H1 (cell line): ENCODE measurements around the gene NXN. TPM values are rescaled to one million over a fixed set of nuclear protein-coding genes. Genes with fewer than 3 reads are reported as not detected.

Experiments
- CTCF ChIA-PET: fragments of 300-600 bp; sonication (Branson Sonifier 250); formaldehyde crosslinking; loops from one replicate; lab custom pipeline; 2021; ENCODE audit not compliant: partially characterized antibody; lab: Charles Lee
- POLR2A ChIA-PET: fragments of 300-600 bp; sonication (Branson Sonifier 250); formaldehyde crosslinking; loops from one replicate; lab custom pipeline; 2021; ENCODE audit warnings: inconsistent platforms; ENCODE audit not compliant: partially characterized antibody; lab: Charles Lee
- DNase-seq, 2 experiments: peaks; one replicate each; pipeline versions ENCODE4 v3.0.0 to v3.0.0-alpha.2; 2010 to 2022; ENCODE audit warnings: low spot score in 2 of 2, low read depth in 1 of 2, mixed read lengths in 1 of 2
- FAIRE-seq: peaks from 2 replicates; lab custom pipeline; 2011; peaks lifted over from hg19 to GRCh38; lab: Jason Lieb, UNC
- H2AFZ ChIP-seq: 2 replicates; pipeline ENCODE4 v1.8.1; 2012; ENCODE audit warnings: low read length, inconsistent platforms
- H2AK5ac ChIP-seq: 2 replicates; pipeline ENCODE4 v1.6.1; 2013; ENCODE audit warnings: low read depth, low read length
- H2BK120ac ChIP-seq: replicated peaks from 2 replicates; pipeline ENCODE3; 2013; ENCODE audit warnings: low read depth, low read length, inconsistent platforms
- H2BK12ac ChIP-seq: 2 replicates; pipeline ENCODE4 v1.6.1; 2013; ENCODE audit warnings: low read depth, low read length
- H2BK15ac ChIP-seq: 2 replicates; pipeline ENCODE4 v1.6.1; 2013; ENCODE audit warnings: low read length
- H2BK20ac ChIP-seq: 2 replicates; pipeline ENCODE4 v1.6.1; 2013; ENCODE audit warnings: low read length
- H2BK5ac ChIP-seq: 2 replicates; pipeline ENCODE4 v1.6.1; 2013; ENCODE audit warnings: low read depth, low read length
- H3K14ac ChIP-seq: 2 replicates; pipeline ENCODE4 v1.6.1; 2013; ENCODE audit warnings: inconsistent platforms; ENCODE audit not compliant: insufficient read length
- H3K18ac ChIP-seq: 2 replicates; pipeline ENCODE4 v1.6.1; 2013; ENCODE audit warnings: low read length; ENCODE audit errors: extremely low read depth
- H3K23ac ChIP-seq: 2 replicates; pipeline ENCODE4 v1.6.1; 2013; ENCODE audit warnings: inconsistent platforms; ENCODE audit not compliant: insufficient read length
- H3K23me2 ChIP-seq: 2 replicates; pipeline ENCODE4 v1.6.1; 2013; ENCODE audit warnings: low read depth, low read length
- H3K27ac ChIP-seq: 2 replicates; pipeline ENCODE4 v1.6.1; 2011; ENCODE audit warnings: low read depth, low read length, inconsistent platforms
- H3K27me3 ChIP-seq, 4 experiments: replicated peaks in 1 of 4; 1 replicate in 1 of 4; 2 replicates in 3 of 4; pipeline versions ENCODE4 v1.6.1 to v1.8.1; 2011 to 2013; ENCODE audit warnings: low read length in 3 of 4, mild to moderate bottlenecking in 3 of 4, inconsistent platforms in 2 of 4, mixed read lengths in 2 of 4, moderate library complexity in 1 of 4; ENCODE audit not compliant: control insufficient read depth in 3 of 4, insufficient read depth in 3 of 4; ENCODE audit errors: extremely low read depth in 1 of 4
- H3K36me3 ChIP-seq, 4 experiments: 2 replicates each; pipeline versions ENCODE4 v1.6.1 to v1.8.1; 2011 to 2013; ENCODE audit warnings: mild to moderate bottlenecking in 4 of 4, low read length in 3 of 4, moderate library complexity in 2 of 4, control low read depth in 1 of 4, inconsistent platforms in 1 of 4; ENCODE audit not compliant: insufficient read depth in 4 of 4, control insufficient read depth in 2 of 4
- H3K4ac ChIP-seq: replicated peaks from 2 replicates; pipeline ENCODE3; 2013; ENCODE audit warnings: low read length, low read depth, mixed read lengths, inconsistent platforms; ENCODE audit not compliant: insufficient read length
- H3K4me1 ChIP-seq, 4 experiments: replicated peaks in 1 of 4; 1 replicate in 1 of 4; 2 replicates in 3 of 4; pipeline versions ENCODE4 v1.6.1 to v1.8.1; 2011 to 2013; ENCODE audit warnings: low read length in 3 of 4, inconsistent platforms in 2 of 4, mixed read lengths in 1 of 4; ENCODE audit not compliant: insufficient read depth in 4 of 4, control insufficient read depth in 3 of 4
- H3K4me2 ChIP-seq, 2 experiments: 2 replicates each; pipeline versions ENCODE4 v1.6.1 to v1.8.1; 2011 to 2013; ENCODE audit warnings: low read depth in 2 of 2, low read length in 2 of 2, control low read depth in 1 of 2, inconsistent platforms in 1 of 2, mild to moderate bottlenecking in 1 of 2; ENCODE audit not compliant: insufficient read depth in 1 of 2
- H3K4me3 ChIP-seq, 4 experiments: fragments of 200-600, 300-600 bp in 1 of 4; sonication (generic), shearing (Covaris generic), sonication (Bioruptor Twin) in 1 of 4; 2 replicates each; pipeline versions ENCODE4 v1.5.1 to v1.8.1; 2011 to 2016; ENCODE audit warnings: low read length in 4 of 4, low read depth in 3 of 4, control low read depth in 2 of 4, inconsistent platforms in 2 of 4, mild to moderate bottlenecking in 2 of 4, mixed read lengths in 1 of 4, moderate library complexity in 1 of 4; ENCODE audit not compliant: insufficient read depth in 2 of 4; ENCODE audit errors: extremely low read depth in 1 of 4
- H3K56ac ChIP-seq: replicated peaks from 2 replicates; pipeline ENCODE3; 2013; ENCODE audit warnings: low read depth, mild to moderate bottlenecking, mixed read lengths, low read length, inconsistent platforms; ENCODE audit not compliant: insufficient read length
- H3K79me1 ChIP-seq: 2 replicates; pipeline ENCODE4 v1.6.1; 2013; ENCODE audit warnings: low read depth, low read length, control low read depth
- H3K79me2 ChIP-seq, 2 experiments: 2 replicates each; pipeline versions ENCODE4 v1.6.1 to v1.8.1; 2012 to 2013; ENCODE audit warnings: low read length in 2 of 2, mild to moderate bottlenecking in 2 of 2, inconsistent platforms in 1 of 2; ENCODE audit not compliant: insufficient read depth in 2 of 2, control insufficient read depth in 1 of 2
- H3K9ac ChIP-seq, 4 experiments: replicated peaks in 1 of 4; 1 replicate in 1 of 4; 2 replicates in 3 of 4; pipeline versions ENCODE4 v1.6.1 to v1.8.1; 2011 to 2013; ENCODE audit warnings: low read depth in 3 of 4, low read length in 3 of 4, control low read depth in 2 of 4, mild to moderate bottlenecking in 2 of 4, moderate library complexity in 2 of 4, inconsistent platforms in 1 of 4; ENCODE audit errors: extremely low read depth in 1 of 4
- H3K9me3 ChIP-seq, 2 experiments: 2 replicates each; pipeline versions ENCODE4 v1.6.1 to v1.8.1; 2012 to 2013; ENCODE audit warnings: mild to moderate bottlenecking in 2 of 2, moderate library complexity in 2 of 2, control low read depth in 1 of 2, inconsistent platforms in 1 of 2, low read depth in 1 of 2, low read length in 1 of 2, mixed read lengths in 1 of 2; ENCODE audit not compliant: insufficient read depth in 2 of 2
- H4K20me1 ChIP-seq, 2 experiments: replicated peaks in 1 of 2; 2 replicates each; pipeline versions ENCODE3 to v1.8.1; 2011 to 2013; ENCODE audit warnings: inconsistent platforms in 2 of 2, low read length in 2 of 2, mild to moderate bottlenecking in 1 of 2; ENCODE audit not compliant: insufficient read depth in 2 of 2, control insufficient read depth in 1 of 2
- H4K5ac ChIP-seq: 2 replicates; pipeline ENCODE4 v1.6.1; 2013; ENCODE audit warnings: low read length, low read depth, mixed read lengths, inconsistent platforms; ENCODE audit not compliant: insufficient read length
- H4K8ac ChIP-seq: 2 replicates; pipeline ENCODE4 v1.8.0; 2013; ENCODE audit warnings: mild to moderate bottlenecking, moderate library complexity, low read length, inconsistent platforms; ENCODE audit not compliant: insufficient read depth; ENCODE audit errors: extremely low read depth
- H4K91ac ChIP-seq: replicated peaks from 2 replicates; pipeline ENCODE3; 2013; ENCODE audit warnings: low read length, mixed read lengths, inconsistent platforms; ENCODE audit not compliant: insufficient read length
- BACH1 ChIP-seq: IDR thresholded peaks from 2 replicates; pipeline ENCODE4 v1.6.1; 2012; ENCODE audit warnings: low read length, improper control_type of control experiment
- BRCA1 ChIP-seq: IDR thresholded peaks from 2 replicates; pipeline ENCODE4 v1.6.1; 2012; ENCODE audit warnings: low read depth, low read length, improper control_type of control experiment
- FOSL1 ChIP-seq: IDR thresholded peaks from 2 replicates; pipeline ENCODE4 v1.6.1; 2011; ENCODE audit warnings: mild to moderate bottlenecking, low read depth, low read length, moderate library complexity; ENCODE audit not compliant: insufficient read depth
- HDAC2 ChIP-seq, 2 experiments: fragments of 300-600 bp in 1 of 2; sonication (generic) in 1 of 2; IDR thresholded peaks; 2 replicates each; pipeline ENCODE4 v1.6.1; 2011 to 2012; ENCODE audit warnings: low read depth in 2 of 2, low read length in 2 of 2, mild to moderate bottlenecking in 2 of 2, moderate library complexity in 2 of 2, borderline replicate concordance in 1 of 2, inconsistent platforms in 1 of 2
- KDM1A ChIP-seq: fragments of 200-600, 300-600 bp; sonication (generic); IDR thresholded peaks from 2 replicates; pipeline ENCODE4 v1.7.1; 2016; ENCODE audit warnings: mild to moderate bottlenecking, low read length, borderline replicate concordance
- KDM4A ChIP-seq: IDR thresholded peaks from one replicate; pipeline ENCODE4 v1.7.1; 2012; ENCODE audit warnings: low read depth, mild to moderate bottlenecking, moderate library complexity, low read length, inconsistent platforms; ENCODE audit not compliant: severe bottlenecking
- PHF8 ChIP-seq: fragments of 200-600 bp; sonication (generic); conservative IDR thresholded peaks from 2 replicates; pipeline ENCODE4 v1.7.1; 2012; ENCODE audit warnings: low read depth, mild to moderate bottlenecking, inconsistent platforms, low read length, moderate library complexity
- POLR2AphosphoS5 ChIP-seq: IDR thresholded peaks from 2 replicates; pipeline ENCODE4 v1.6.1; 2011; ENCODE audit warnings: low read depth, low read length
- SP4 ChIP-seq: IDR thresholded peaks from 2 replicates; pipeline ENCODE4 v1.6.1; 2012; ENCODE audit warnings: low read length, inconsistent platforms
- TBP ChIP-seq: IDR thresholded peaks from 2 replicates; pipeline ENCODE4 v1.6.1; 2011; ENCODE audit warnings: low read depth, low read length, improper control_type of control experiment
- ZNF274 ChIP-seq: IDR thresholded peaks from 2 replicates; pipeline ENCODE4 v1.7.0; 2012; ENCODE audit warnings: low read length, borderline replicate concordance; ENCODE audit errors: extremely low read depth
- WGBS, 2 experiments: shearing (Covaris generic) in 1 of 2; methylation state at CpG; one replicate each; pipeline versions ENCODE4 v1.1.6 to v1.1.7; 2013 to 2015; ENCODE audit warnings: low lambda C conversion rate in 2 of 2, mixed read lengths in 2 of 2, inconsistent platforms in 1 of 2, low coverage in 1 of 2, missing lambda C conversion rate in 1 of 2; ENCODE audit not compliant: insufficient replicate concordance in 2 of 2, insufficient coverage in 1 of 2, insufficient read length in 1 of 2; ENCODE audit errors: extremely low coverage in 1 of 2, missing lambda C conversion rate in 1 of 2; 5-methylcytosine and 5-hydroxymethylcytosine counted together
- polyA plus RNA-seq, 7 experiments: library from polyadenylated mRNA; depleted of rRNA in 3 of 7; stranded (reverse) in 5 of 7; unstranded in 2 of 7; fragments of >200 nt in 5 of 7; fragments of 200-250 nt in 2 of 7; gene quantifications; 1 replicate in 5 of 7; 2 replicates in 1 of 7; 4 replicates in 1 of 7; pipeline versions ENCODE4 v1.2.1 to v1.2.3, GENCODE V29; 2011 to 2013; ENCODE audit warnings: missing spikeins in 2 of 7, mixed read lengths in 2 of 7
- total RNA-seq: library from RNA; stranded (reverse); fragmentation: NEBNext Ultra II Directional; extraction: Animal tissue kit (Norgen Biotek cat#: 25700); gene quantifications from 2 replicates; pipeline ENCODE4 v1.2.1, GENCODE V29; 2021
- TF ChIP-seq, protein P1 (sequence below): IDR thresholded peaks from 2 replicates; pipeline ENCODE4 v1.6.1; 2012; ENCODE audit warnings: inconsistent platforms
- TF ChIP-seq, protein P2 (sequence below): IDR thresholded peaks from 2 replicates; pipeline ENCODE4 v1.6.1; 2011; ENCODE audit warnings: low read depth, mild to moderate bottlenecking, low read length; ENCODE audit not compliant: insufficient read depth

NXN gene
- total and polyA plus RNA-seq, 2 of the 8 experiments (the other 6 are each of a cell fraction or from before 2014, with no cell fraction given), result 94.1 to 107 TPM

GRCh38 chr17:1006054-1006453, 26.5 kb upstream of the NXN start:
- CTCF ChIA-PET, result interaction anchor here (1.7 to 12.7 kb wide), 2 partner anchors 9 to 51 kb away, joined by 7 to 144 read pairs; partner anchors contain the start of gene TIMM22
- TF ChIP-seq FOSL1 (no peak), HDAC2 (IDR thresholded peaks at IDR 0.05; ENCODE audit: borderline replicate concordance in 1 of 2, low read depth in 2 of 2, low read length in 2 of 2) (no peak), POLR2AphosphoS5 (no peak), ZNF274 (no peak), BACH1 (no peak), PHF8 (no peak), TBP (no peak), BRCA1 (no peak), KDM4A (no peak), SP4 (no peak), KDM1A (no peak)
- TF ChIP-seq, protein P1, sequence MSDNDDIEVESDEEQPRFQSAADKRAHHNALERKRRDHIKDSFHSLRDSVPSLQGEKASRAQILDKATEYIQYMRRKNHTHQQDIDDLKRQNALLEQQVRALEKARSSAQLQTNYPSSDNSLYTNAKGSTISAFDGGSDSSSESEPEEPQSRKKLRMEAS, result no peak
- TF ChIP-seq, protein P2, sequence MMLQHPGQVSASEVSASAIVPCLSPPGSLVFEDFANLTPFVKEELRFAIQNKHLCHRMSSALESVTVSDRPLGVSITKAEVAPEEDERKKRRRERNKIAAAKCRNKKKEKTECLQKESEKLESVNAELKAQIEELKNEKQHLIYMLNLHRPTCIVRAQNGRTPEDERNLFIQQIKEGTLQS, result no peak

More at GRCh38 chr17:1006054-1006453, 26.5 kb upstream of the NXN start:
- Histone ChIP-seq H4K20me1 (peaks cover 0 to 5% of the 10 kb centered on the region in 2 experiments), H3K4me3 (no peak overlapping the region), H3K9ac (no peak overlapping the region), H3K4me1 (peaks cover 0 to 3% (median 0%) of the 10 kb centered on the region in 4 experiments; a peak in 4 of 7 replicates), H2BK5ac (no peak overlapping the region; the same call in 1 of the 2 replicates), H2BK20ac (no peak overlapping the region), H3K56ac (no peak overlapping the region), H2AK5ac (no peak overlapping the region), H3K14ac (no peak overlapping the region), H3K27me3 (no peaks in the 10 kb centered on the region), H3K79me1 (peaks cover 3% of the 10 kb centered on the region; the same call in 1 of the 2 replicates), H3K4me2 (no peak overlapping the region), H3K36me3 (peaks cover 0 to 20% (median 6%) of the 10 kb centered on the region in 4 experiments; a peak in 4 of 8 replicates), H4K91ac (no peak overlapping the region), H3K27ac (no peak overlapping the region), H3K23me2 (no peaks in the 10 kb centered on the region), H3K23ac (no peak overlapping the region), H4K5ac (no peak overlapping the region), H3K4ac (no peak overlapping the region), H2AFZ (no peak overlapping the region), H3K18ac (no peak overlapping the region), H3K9me3 (no peaks in the 10 kb centered on the region), H2BK120ac (no peak overlapping the region), H2BK12ac (no peak overlapping the region), H4K8ac (no peak overlapping the region), H2BK15ac (no peak overlapping the region), H3K79me2 (no peaks in the 10 kb centered on the region)
- FAIRE-seq (no peak), DNase-seq (no peak)
- POLR2A ChIA-PET, result interaction anchor here (0.7 to 1.9 kb wide), 4 partner anchors 9 to 223 kb away, joined by 3 to 5 read pairs (median 3); partner anchors contain the start of genes GLOD4 and MRM3
- WGBS, 2 experiments, result 93% methylated on average over 16 of the region's 16 CpGs; no CpG with 5 or more reads in 1 of the 2 experiments
